Keratinocyte (primary cell): ENCODE measurements around the gene SERPINA4. TPM values are rescaled to one million over a fixed set of nuclear protein-coding genes. Genes with fewer than 3 reads are reported as not detected.

ENCODE experiments used
- DNase-seq: peaks from one replicate; pipeline ENCODE4 v3.0.0-alpha.2; 2011; ENCODE audit warnings: low read depth, missing footprints, low spot score
- FAIRE-seq: peaks from 2 replicates; lab custom pipeline; 2011; peaks lifted over from hg19 to GRCh38; lab: Jason Lieb, UNC
- H2AFZ ChIP-seq: 2 replicates; pipeline ENCODE4 v1.6.0; 2012; ENCODE audit warnings: low read length, control low read depth, inconsistent platforms; ENCODE audit not compliant: control insufficient read depth
- H3K27ac ChIP-seq: 2 replicates; pipeline ENCODE4 v1.5.1; 2011; ENCODE audit warnings: low read length; ENCODE audit not compliant: control insufficient read depth, insufficient read depth
- H3K27me3 ChIP-seq: 3 replicates; pipeline ENCODE4 v1.6.0; 2011; ENCODE audit warnings: low read length; ENCODE audit not compliant: control insufficient read depth, insufficient read depth; ENCODE audit errors: extremely low read depth
- H3K36me3 ChIP-seq, 2 experiments: 2 replicates in 1 of 2; 3 replicates in 1 of 2; pipeline ENCODE4 v1.5.1; 2011; ENCODE audit warnings: low read length in 2 of 2, mild to moderate bottlenecking in 1 of 2; ENCODE audit not compliant: control insufficient read depth in 2 of 2, insufficient read depth in 2 of 2; ENCODE audit errors: extremely low read depth in 1 of 2
- H3K4me1 ChIP-seq: 3 replicates; pipeline ENCODE4 v1.5.1; 2011; ENCODE audit warnings: low read length; ENCODE audit not compliant: control insufficient read depth, insufficient read depth; ENCODE audit errors: extremely low read depth
- H3K4me2 ChIP-seq: 3 replicates; pipeline ENCODE4 v1.6.0; 2011; ENCODE audit warnings: low read depth, low read length; ENCODE audit not compliant: control insufficient read depth, insufficient read depth; ENCODE audit errors: extremely low read depth
- H3K4me3 ChIP-seq, 3 experiments: fragments of 200-600 bp in 1 of 3; sonication (generic) in 1 of 3; 2 replicates in 2 of 3; 3 replicates in 1 of 3; pipeline ENCODE4 v1.5.1; 2011 to 2016; ENCODE audit warnings: low read length in 3 of 3, mild to moderate bottlenecking in 3 of 3, control low read depth in 2 of 3, inconsistent platforms in 1 of 3, low read depth in 1 of 3, mixed read lengths in 1 of 3, mixed run types in 1 of 3, moderate library complexity in 1 of 3; ENCODE audit not compliant: control insufficient read depth in 2 of 3, insufficient read depth in 2 of 3; ENCODE audit errors: extremely low read depth in 1 of 3
- H3K79me2 ChIP-seq: 2 replicates; pipeline ENCODE4 v1.6.0; 2012; ENCODE audit warnings: low read length; ENCODE audit not compliant: control insufficient read depth, insufficient read depth
- H3K9ac ChIP-seq: 3 replicates; pipeline ENCODE4 v1.6.0; 2011; ENCODE audit warnings: low read length; ENCODE audit not compliant: control insufficient read depth, insufficient read depth; ENCODE audit errors: extremely low read depth
- H3K9me1 ChIP-seq: 3 replicates; pipeline ENCODE4 v1.6.0; 2011; ENCODE audit warnings: low read length; ENCODE audit not compliant: control insufficient read depth, insufficient read depth; ENCODE audit errors: extremely low read depth
- H3K9me3 ChIP-seq: 2 replicates; pipeline ENCODE4 v1.5.1; 2012; ENCODE audit warnings: low read depth, low read length; ENCODE audit not compliant: control insufficient read depth
- H4K20me1 ChIP-seq: 3 replicates; pipeline ENCODE4 v1.6.0; 2011; ENCODE audit warnings: low read length; ENCODE audit not compliant: control insufficient read depth, insufficient read depth; ENCODE audit errors: extremely low read depth
- CTCF ChIP-seq, 3 experiments: IDR thresholded peaks in 1 of 3; conservative IDR thresholded peaks in 1 of 3; optimal IDR thresholded peaks in 1 of 3; 2 replicates in 2 of 3; 3 replicates in 1 of 3; pipeline versions ENCODE3 to v1.5.1; 2011; ENCODE audit warnings: low read length in 3 of 3, mild to moderate bottlenecking in 3 of 3, moderate library complexity in 2 of 3, control low read depth in 1 of 3, inconsistent platforms in 1 of 3; ENCODE audit not compliant: insufficient read depth in 2 of 3; ENCODE audit errors: extremely low read depth in 1 of 3
- EZH2 ChIP-seq: IDR thresholded peaks from one replicate; pipeline ENCODE4 v1.6.1; 2012; ENCODE audit warnings: inconsistent platforms, mild to moderate bottlenecking, low read length, moderate library complexity
- dilution Hi-C: fragments of 300-500 bp; cut with MboI; formaldehyde crosslinking; loops from one replicate; pipeline ENCODE4 v1.7.0; 2020; ENCODE audit warnings: low sequenced_read_pairs; ENCODE audit not compliant: extremely low pct_ligation_motif_present
- polyA plus RNA-seq, 5 experiments: library from polyadenylated mRNA; depleted of rRNA in 3 of 5; stranded (reverse) in 3 of 5; stranded (forward) in 1 of 5; unstranded in 1 of 5; fragments of >200 nt; gene quantifications; 1 replicate in 1 of 5; 2 replicates in 3 of 5; 3 replicates in 1 of 5; pipeline versions ENCODE4 v1.2.1 to v1.2.3, GENCODE V29; 2011 to 2012; ENCODE audit warnings: missing spikeins in 2 of 5, low read depth in 1 of 5, low replicate concordance in 1 of 5

SERPINA4 gene
- polyA plus RNA-seq, 1 donor (not counting 4 experiments of a cell fraction or from before 2014, with no cell fraction given), result not detected

DNA sequence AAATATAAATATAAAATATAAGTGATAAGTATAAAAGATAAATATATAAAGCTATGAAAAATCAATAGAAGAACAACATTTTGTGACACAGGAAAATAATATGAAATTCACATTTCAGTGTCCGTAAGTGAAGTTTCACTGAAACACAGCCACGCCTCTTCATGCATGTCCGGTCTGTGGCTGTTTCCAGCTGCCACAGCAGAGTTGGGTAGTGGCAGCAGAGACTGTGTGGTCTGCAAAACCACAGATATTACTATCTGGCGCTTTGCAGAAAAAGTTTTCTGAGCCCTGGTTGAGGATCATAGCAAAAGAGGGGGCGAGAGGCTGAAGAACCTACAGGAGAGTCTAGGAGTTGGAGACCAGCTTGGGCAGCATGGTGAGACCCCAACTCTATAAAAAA lies 780 bp downstream of the SERPINA4 start:
- Histone ChIP-seq H3K9me3 (no peaks in the 10 kb centered on the region), H3K9ac (no peak overlapping the region), H4K20me1 (no peaks in the 10 kb centered on the region), H3K4me1 (no peaks in the 10 kb centered on the region), H3K4me3 (no peak overlapping the region), H3K27me3 (no peaks in the 10 kb centered on the region), H3K9me1 (no peaks in the 10 kb centered on the region), H3K27ac (no peak overlapping the region), H3K36me3 (no peaks in the 10 kb centered on the region), H2AFZ (no peak overlapping the region), H3K79me2 (no peaks in the 10 kb centered on the region), H3K4me2 (no peak overlapping the region)
- dilution Hi-C loops, result no loop called here
- DNase-seq (no peak), FAIRE-seq (no peak)
- no peak for TF ChIP-seq EZH2
- no peak for TF ChIP-seq CTCF (optimal IDR thresholded peaks at IDR 0.05 in 1 of 3, IDR thresholded peaks at IDR 0.05 in 1 of 3, conservative IDR thresholded peaks at IDR 0.05 in 1 of 3; ENCODE audit: extremely low read depth in 1 of 3, insufficient read depth in 2 of 3, low read length in 3 of 3)

DNA sequence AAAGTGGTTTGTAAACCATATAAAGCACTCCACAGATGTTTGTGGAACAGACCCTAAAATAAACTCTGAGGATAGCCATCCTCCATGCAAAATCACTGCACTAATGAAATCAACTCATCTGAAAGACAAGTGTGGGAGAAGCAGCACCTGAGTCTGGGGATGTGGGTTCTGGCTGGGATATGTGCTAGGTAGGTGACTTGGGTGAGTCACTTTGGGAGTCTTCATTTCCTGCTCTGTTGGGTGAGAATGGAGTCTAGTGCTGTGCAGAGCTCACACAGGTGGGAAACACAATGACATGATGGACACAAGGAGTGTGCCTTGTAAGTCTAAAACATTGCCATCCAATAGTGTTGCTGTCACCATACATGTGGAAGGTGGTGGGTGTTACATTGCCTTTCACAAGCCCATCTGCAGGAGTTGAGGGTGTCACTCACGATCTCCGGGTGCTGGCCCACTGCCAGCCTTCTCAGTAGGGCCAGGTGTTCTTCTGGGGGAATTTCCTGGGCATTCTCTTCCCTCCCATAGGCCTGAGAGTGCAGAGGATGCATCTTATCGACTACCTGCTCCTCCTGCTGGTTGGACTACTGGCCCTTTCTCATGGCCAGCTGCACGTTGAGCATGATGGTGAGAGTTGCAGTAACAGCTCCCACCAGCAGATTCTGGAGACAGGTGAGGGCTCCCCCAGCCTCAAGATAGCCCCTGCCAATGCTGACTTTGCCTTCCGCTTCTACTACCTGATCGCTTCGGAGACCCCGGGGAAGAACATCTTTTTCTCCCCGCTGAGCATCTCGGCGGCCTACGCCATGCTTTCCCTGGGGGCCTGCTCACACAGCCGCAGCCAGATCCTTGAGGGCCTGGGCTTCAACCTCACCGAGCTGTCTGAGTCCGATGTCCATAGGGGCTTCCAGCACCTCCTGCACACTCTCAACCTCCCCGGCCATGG lies 2.0 kb downstream of the SERPINA4 start:
- Histone ChIP-seq H3K36me3 (no peaks in the 10 kb centered on the region), H3K9me1 (no peaks in the 10 kb centered on the region), H3K27ac (no peak overlapping the region), H3K27me3 (no peaks in the 10 kb centered on the region), H3K4me1 (no peaks in the 10 kb centered on the region), H3K9me3 (no peaks in the 10 kb centered on the region), H3K4me3 (no peak overlapping the region), H3K9ac (no peak overlapping the region), H3K4me2 (no peak overlapping the region), H3K79me2 (no peaks in the 10 kb centered on the region), H4K20me1 (no peaks in the 10 kb centered on the region), H2AFZ (no peak overlapping the region)
- DNase-seq (no peak), FAIRE-seq (no peak)
- TF ChIP-seq CTCF (optimal IDR thresholded peaks at IDR 0.05 in 1 of 3, IDR thresholded peaks at IDR 0.05 in 1 of 3, conservative IDR thresholded peaks at IDR 0.05 in 1 of 3; ENCODE audit: extremely low read depth in 1 of 3, insufficient read depth in 2 of 3, low read length in 3 of 3), result no peak
- TF ChIP-seq EZH2, result no peak
- dilution Hi-C loops, result no loop called here
